HEK293T (cell line): ENCODE results near the gene NHSL1.

ENCODE experiments used
- CTCF ChIA-PET: fragments of 350-600 bp; formaldehyde crosslinking; extraction: SDS; loops from one replicate; lab custom pipeline; 2021; ENCODE audit warnings: antibody characterized with exemption, inconsistent platforms; lab: Yijun Ruan, JAX
- POLR2A ChIA-PET: fragments of 350-600 bp; formaldehyde crosslinking; extraction: SDS; loops from one replicate; lab custom pipeline; 2020; ENCODE audit warnings: antibody characterized with exemption, inconsistent platforms; lab: Yijun Ruan, JAX
- DNase-seq: peaks from one replicate; pipeline ENCODE4 v3.0.0; 2012; ENCODE audit warnings: mixed read lengths; ENCODE audit errors: extremely low spot score
- ARNT ChIP-seq: fragments of 450-650 bp; IDR thresholded peaks from 2 replicates; pipeline ENCODE4 v1.6.1; 2017; ENCODE audit warnings: mild to moderate bottlenecking
- BHLHE40 ChIP-seq: fragments of 450-650 bp; IDR thresholded peaks from 2 replicates; pipeline ENCODE4 v1.6.1; 2016; ENCODE audit warnings: mild to moderate bottlenecking, moderate library complexity, borderline replicate concordance
- CTBP1 ChIP-seq: fragments of 450-650 bp; IDR thresholded peaks from 2 replicates; pipeline ENCODE4 v1.6.1; 2016; ENCODE audit warnings: borderline replicate concordance
- ELF4 ChIP-seq: fragments of 450-650 bp; IDR thresholded peaks from 2 replicates; pipeline ENCODE4 v1.6.1; 2017; ENCODE audit warnings: antibody characterized with exemption
- FOXA1 ChIP-seq: fragments of 450-650 bp; IDR thresholded peaks from 2 replicates; pipeline ENCODE4 v1.6.1; 2016; ENCODE audit warnings: mild to moderate bottlenecking
- FOXK2 ChIP-seq: fragments of 450-650 bp; IDR thresholded peaks from 2 replicates; pipeline ENCODE4 v1.6.1; 2016; ENCODE audit warnings: mild to moderate bottlenecking
- FOXM1 ChIP-seq: fragments of 450-650 bp; IDR thresholded peaks from 2 replicates; pipeline ENCODE4 v1.6.1; 2017; ENCODE audit warnings: mild to moderate bottlenecking, borderline replicate concordance
- HDGF ChIP-seq: fragments of 450-650 bp; IDR thresholded peaks from 2 replicates; pipeline ENCODE4 v1.6.1; 2017; ENCODE audit warnings: antibody characterized with exemption, borderline replicate concordance
- L3MBTL2 ChIP-seq: fragments of 450-650 bp; conservative IDR thresholded peaks from 2 replicates; pipeline ENCODE4 v1.6.1; 2016; ENCODE audit warnings: mild to moderate bottlenecking
- LEF1 ChIP-seq: fragments of 450-650 bp; IDR thresholded peaks from 2 replicates; pipeline ENCODE4 v1.6.1; 2017; ENCODE audit warnings: mild to moderate bottlenecking, borderline replicate concordance
- NFRKB ChIP-seq: fragments of 450-650 bp; IDR thresholded peaks from 2 replicates; pipeline ENCODE4 v1.6.1; 2016; ENCODE audit warnings: mild to moderate bottlenecking, moderate library complexity
- PKNOX1 ChIP-seq: fragments of 450-650 bp; IDR thresholded peaks from 2 replicates; pipeline ENCODE4 v1.6.1; 2016
- SP1 ChIP-seq: fragments of 450-650 bp; IDR thresholded peaks from 2 replicates; pipeline ENCODE4 v1.6.1; 2017
- SUZ12 ChIP-seq: fragments of 450-650 bp; IDR thresholded peaks from 2 replicates; pipeline ENCODE4 v1.6.1; 2016; ENCODE audit warnings: mild to moderate bottlenecking
- TARDBP ChIP-seq: fragments of 450-650 bp; IDR thresholded peaks from 2 replicates; pipeline ENCODE4 v1.6.1; 2016
- ZNF384 ChIP-seq: fragments of 450-650 bp; IDR thresholded peaks from 2 replicates; pipeline ENCODE4 v1.6.1; 2016

Gene NHSL1

GRCh38 chr6:138443979-138444378, 55.3 kb downstream of the NHSL1 start:
- ChIA-PET POLR2A (no interaction called here), CTCF (interaction anchor here (0.6 kb wide), 1 partner anchor 413 kb away, joined by 3 read pairs; no protein-coding TSS in a partner anchor)
- DNase-seq = no peak
- TF ChIP-seq ELF4 (no peak), FOXM1 (no peak), LEF1 (no peak), L3MBTL2 (no peak), TARDBP (no peak), FOXK2 (no peak)

- DNase-seq = no peak
- ChIA-PET CTCF (no interaction called here), POLR2A (no interaction called here)
- TF ChIP-seq SUZ12 = no peak
- TF ChIP-seq FOXM1 = no peak
- TF ChIP-seq FOXA1 = no peak
- no peak for TF ChIP-seq FOXK2
- no peak for TF ChIP-seq ARNT
These were observed 56.6 kb downstream of the NHSL1 start for GRCh38 chr6:138442663-138443062.

GRCh38 chr6:138441965-138442364, 57.3 kb downstream of the NHSL1 start:
- TF ChIP-seq FOXM1 = no peak
- TF ChIP-seq CTBP1 = no peak
- no peak for TF ChIP-seq ARNT
- no peak for TF ChIP-seq TARDBP
- TF ChIP-seq BHLHE40 = no peak
- TF ChIP-seq PKNOX1 = no peak
- no peak for TF ChIP-seq ZNF384
- TF ChIP-seq ELF4 = no peak
- TF ChIP-seq NFRKB = no peak
- no peak for TF ChIP-seq HDGF
- TF ChIP-seq LEF1 = no peak
- TF ChIP-seq L3MBTL2 = no peak
- ChIA-PET CTCF (interaction anchor here (0.7 kb wide), 1 partner anchor 57 kb away, joined by 3 read pairs; the partner anchor contains the start of gene NHSL1), POLR2A (no interaction called here)
- DNase-seq = no peak

- no peak for DNase-seq
- CTCF ChIA-PET = interaction anchor here (0.7 kb wide), 1 partner anchor 58 kb away, joined by 3 read pairs; the partner anchor contains the start of gene NHSL1
- no peak for TF ChIP-seq LEF1
- TF ChIP-seq CTBP1 = no peak
- POLR2A ChIA-PET = no interaction called here
These were observed 58.4 kb downstream of the NHSL1 start for GRCh38 chr6:138440758-138441357.

- ChIA-PET CTCF (no interaction called here), POLR2A (no interaction called here)
- TF ChIP-seq HDGF = no peak
- TF ChIP-seq CTBP1 = no peak
- no peak for TF ChIP-seq TARDBP
- DNase-seq = no peak
These were observed 59.0 kb downstream of the NHSL1 start for GRCh38 chr6:138440296-138440695.

- CTCF ChIA-PET = interaction anchor here (0.5 kb wide), 1 partner anchor 12 kb away, joined by 3 read pairs; no protein-coding TSS in a partner anchor
- TF ChIP-seq SP1 (no peak), ARNT (no peak), HDGF (no peak), CTBP1 (no peak), TARDBP (no peak)
- POLR2A ChIA-PET = no interaction called here
- DNase-seq = no peak
These were observed 59.7 kb downstream of the NHSL1 start for GRCh38 chr6:138439546-138439945.

- CTCF ChIA-PET = no interaction called here
- no peak for TF ChIP-seq ZNF384
- no peak for TF ChIP-seq PKNOX1
- no peak for TF ChIP-seq SUZ12
- TF ChIP-seq L3MBTL2 = no peak
- TF ChIP-seq NFRKB = no peak
- no peak for TF ChIP-seq BHLHE40
- no peak for TF ChIP-seq ARNT
- no peak for TF ChIP-seq LEF1
- TF ChIP-seq SP1 = no peak
- TF ChIP-seq FOXM1 = no peak
- no peak for TF ChIP-seq HDGF
- no peak for TF ChIP-seq TARDBP
- TF ChIP-seq FOXK2 = no peak
- no peak for TF ChIP-seq CTBP1
- no peak for TF ChIP-seq FOXA1
- DNase-seq = no peak
- POLR2A ChIA-PET = no interaction called here
These were observed 64.4 kb downstream of the NHSL1 start for GRCh38 chr6:138434925-138435324.
